Stimulated activated CD8-positive, alpha-beta memory T cell treated with anti-CD3 and anti-CD28 coated beads, Interleukin-7, amount 100 ng/mL, for 48 hours (primary cell): Measurements from ENCODE around the gene DIP2B.

Experiments used
- DNase-seq, 2 donors: peaks; one replicate each; pipeline ENCODE4 v3.0.0-alpha.2; 2020; ENCODE audit warnings: low read depth in 1 of 2; ENCODE audit errors: extremely low read depth in 1 of 2

The DIP2B gene

GRCh38 chr12:50606675-50607375, 102.0 kb downstream of the DIP2B start:
- DNase-seq = no peak

DNA sequence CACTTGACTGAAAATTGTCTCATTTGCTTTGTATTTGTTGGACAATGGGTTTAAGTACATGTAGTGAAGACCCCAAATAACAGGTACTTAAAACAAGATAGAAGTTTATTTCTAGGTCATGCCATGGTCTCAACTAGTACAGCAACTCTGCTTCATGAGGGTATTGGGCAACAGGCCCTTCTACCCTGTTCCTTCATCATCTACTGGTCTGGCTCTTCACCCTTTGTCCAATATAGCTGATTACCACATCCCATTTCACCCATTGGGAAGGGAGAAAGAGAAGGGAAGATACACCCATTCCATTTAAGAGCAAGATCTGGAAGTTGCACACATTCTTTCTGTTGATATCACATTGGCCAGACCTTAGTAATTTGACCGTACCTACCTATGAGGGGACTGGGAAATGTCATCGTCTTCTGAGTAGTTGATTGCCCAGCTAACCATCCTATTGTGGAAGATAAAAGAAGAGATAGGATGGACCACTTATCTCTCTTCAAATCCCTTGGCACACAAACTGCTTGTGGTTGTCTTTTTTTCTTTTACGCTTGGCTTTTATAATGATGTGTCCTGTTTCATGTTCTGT, 104.6 kb downstream of the DIP2B start:
- DNase-seq = no peak

GRCh38 chr12:50610171-50610570, 105.4 kb downstream of the DIP2B start:
- no peak for DNase-seq

DNA sequence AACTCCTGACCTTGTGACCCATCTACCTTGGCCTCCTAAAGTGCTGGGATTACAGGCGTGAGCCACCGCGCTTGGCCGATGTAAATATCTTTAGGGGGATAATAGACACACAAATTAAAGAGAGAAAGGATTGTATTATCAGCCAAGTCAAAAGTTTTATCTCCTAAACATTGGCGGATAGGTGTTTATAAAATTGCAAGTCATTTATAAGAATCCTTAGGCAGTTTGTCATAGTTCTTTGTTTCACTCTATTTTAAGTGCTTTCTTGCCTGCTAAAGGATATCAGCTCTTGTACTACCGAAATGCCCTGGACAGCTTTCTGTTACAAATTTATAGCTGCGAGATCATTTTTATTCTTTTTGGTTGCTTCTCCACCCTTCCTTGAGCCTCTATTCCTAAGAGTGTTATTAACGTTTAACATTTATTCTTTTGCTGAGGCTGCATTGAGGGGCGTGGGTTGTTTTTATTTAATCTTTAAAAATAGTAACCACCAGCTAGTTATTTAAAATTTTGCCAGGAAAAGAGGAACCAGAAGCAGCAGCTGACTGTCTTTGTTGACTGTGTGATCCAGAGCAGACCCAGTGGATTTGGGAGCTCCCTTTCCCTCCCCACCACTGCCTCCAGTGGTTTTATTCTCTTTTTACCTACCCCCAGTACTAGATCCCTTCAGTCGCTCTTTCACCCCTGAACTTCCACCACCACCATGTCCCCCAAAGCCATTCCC, 106.4 kb downstream of the DIP2B start:
- DNase-seq = no peak

GRCh38 chr12:50612882-50613281, 108.1 kb downstream of the DIP2B start:
- DNase-seq = no peak

DNA sequence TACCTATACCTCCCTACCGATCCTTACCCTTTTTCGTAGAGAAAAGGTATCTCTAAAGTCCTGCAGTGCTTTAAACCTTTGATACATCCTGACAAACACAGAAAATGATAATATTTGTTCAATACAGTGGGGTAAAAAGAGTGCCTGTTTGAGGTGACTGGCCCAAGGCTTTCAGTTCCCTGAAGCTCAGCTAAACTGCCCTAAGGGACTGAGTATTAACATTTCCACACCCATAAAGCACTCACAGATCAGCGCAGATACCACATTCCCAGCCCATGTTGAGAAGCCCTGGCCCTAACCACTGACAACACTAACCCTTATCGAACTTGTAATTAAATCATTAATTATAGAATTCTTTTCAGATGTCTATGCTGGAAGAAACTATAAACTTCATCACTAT, 108.7 kb downstream of the DIP2B start:
- no peak for DNase-seq

GRCh38 chr12:50614167-50614759, 109.5 kb downstream of the DIP2B start:
- no peak for DNase-seq

- DNase-seq = no peak
Measured at GRCh38 chr12:50615145-50615906, 110.5 kb downstream of the DIP2B start.

DNA sequence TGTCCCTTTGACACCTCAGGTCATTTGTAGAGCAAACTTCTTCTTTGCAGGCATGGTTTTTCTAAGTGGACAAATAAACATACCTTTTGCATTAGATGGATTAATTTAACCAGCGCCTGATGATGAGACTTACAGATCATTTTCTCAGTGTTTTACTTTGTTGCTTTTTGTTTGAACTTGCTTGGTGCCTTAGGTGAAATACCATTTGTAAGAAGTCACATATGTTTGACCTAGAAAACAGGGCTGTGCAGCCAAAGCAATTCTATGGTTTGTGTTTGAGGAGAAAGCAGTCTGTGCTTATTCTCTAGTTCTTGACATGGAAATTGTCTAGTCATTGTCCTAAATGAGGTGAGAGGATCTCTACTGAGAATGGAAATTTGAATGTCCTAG, 111.1 kb downstream of the DIP2B start:
- no peak for DNase-seq

- no peak for DNase-seq
Measured at GRCh38 chr12:50617657-50618056, 112.9 kb downstream of the DIP2B start.

DNA sequence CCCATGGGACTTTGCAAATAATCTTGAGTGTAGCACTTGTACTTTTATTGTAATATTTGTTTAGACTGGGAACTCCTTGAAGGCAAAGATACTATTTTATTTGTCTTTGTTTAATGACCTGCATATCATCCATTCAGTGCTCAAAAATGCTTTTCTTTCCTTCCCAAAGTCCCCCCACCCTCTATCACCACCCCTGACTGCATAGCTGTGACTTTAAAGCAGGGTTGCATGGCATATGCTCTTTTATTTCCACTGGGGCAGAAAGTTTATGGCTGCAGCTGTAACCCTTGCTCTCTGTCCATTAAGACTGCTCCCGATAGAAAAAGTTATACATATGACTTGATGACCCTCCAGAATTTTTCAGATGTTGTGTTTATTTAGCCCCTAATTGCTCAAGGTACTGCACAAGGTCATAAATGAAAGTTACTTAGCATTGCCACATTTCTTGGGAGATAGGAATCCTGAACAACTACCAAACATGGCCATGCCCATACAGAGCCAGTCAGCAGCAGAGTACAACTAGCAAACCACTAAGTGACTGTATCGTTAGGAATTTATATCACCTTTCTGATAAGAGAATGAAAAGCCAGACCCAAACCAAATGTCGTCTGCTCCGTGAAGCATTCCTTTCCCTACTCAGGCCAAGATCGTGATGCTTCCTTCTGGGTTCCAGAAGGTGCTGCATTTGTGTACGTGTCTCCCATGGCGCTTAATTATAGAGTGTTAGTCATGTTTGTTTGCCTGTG, 114.3 kb downstream of the DIP2B start:
- no peak for DNase-seq

DNA sequence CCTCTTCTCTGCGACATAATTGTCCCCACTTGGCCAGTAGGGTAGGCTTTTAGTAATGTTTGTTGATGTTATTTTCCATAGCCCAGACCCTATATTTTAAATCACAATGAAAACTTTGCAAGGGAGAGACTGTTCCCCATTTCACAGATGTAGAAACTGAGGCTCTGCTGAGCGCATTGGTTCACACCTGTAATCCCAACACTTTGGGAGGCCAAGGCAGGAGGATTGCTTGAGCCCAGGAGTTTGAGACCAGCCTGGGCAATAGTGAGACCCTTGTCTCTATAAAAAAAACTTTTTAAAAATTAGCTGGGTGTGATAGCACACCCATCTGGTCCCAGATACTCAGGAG, 114.8 kb downstream of the DIP2B start:
- DNase-seq = no peak

DNA sequence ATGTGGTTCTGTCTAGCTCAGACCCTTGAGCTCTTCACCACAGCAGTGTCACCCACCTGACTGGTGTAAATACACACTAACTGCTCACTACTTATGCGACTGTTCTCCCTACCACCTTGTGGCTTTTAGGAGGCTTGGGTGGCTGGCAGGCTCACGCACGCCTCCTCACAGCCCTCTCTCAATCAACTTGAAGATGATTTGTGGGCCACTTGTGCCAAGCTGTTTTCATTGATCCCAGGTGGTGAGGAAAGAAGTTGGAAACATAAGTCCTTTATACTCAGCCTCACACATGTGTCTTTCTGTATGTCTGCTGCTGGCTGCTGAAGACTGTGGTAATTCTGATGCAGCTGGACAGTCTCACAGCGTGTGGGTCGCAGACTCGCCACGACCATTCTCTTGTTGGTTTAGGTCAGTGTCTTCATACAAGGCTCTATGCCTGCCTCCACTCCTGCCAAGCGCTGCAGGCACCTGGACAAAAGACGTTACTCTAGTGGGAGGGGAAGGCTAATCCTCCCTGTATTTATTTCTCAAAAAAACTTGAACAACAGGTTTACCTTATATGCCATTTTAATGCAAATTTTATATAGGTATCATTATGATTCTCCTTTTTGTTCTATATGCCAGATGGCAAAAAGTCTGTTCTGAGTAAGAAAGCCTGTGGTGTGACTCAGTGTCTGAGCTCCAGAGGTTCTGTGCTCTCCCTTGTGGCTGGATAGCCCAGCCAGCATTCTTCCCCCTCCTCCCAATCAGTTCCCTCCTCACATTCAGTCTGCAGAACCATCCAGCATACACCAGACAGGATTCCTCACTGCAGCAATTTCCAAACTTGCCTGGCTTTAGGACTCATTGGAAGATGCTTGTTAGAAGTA, 115.6 kb downstream of the DIP2B start:
- DNase-seq = peak in 1 of 2 donors; percentile 28

- DNase-seq = no peak
Measured at GRCh38 chr12:50620978-50621360, 116.2 kb downstream of the DIP2B start.

DNA sequence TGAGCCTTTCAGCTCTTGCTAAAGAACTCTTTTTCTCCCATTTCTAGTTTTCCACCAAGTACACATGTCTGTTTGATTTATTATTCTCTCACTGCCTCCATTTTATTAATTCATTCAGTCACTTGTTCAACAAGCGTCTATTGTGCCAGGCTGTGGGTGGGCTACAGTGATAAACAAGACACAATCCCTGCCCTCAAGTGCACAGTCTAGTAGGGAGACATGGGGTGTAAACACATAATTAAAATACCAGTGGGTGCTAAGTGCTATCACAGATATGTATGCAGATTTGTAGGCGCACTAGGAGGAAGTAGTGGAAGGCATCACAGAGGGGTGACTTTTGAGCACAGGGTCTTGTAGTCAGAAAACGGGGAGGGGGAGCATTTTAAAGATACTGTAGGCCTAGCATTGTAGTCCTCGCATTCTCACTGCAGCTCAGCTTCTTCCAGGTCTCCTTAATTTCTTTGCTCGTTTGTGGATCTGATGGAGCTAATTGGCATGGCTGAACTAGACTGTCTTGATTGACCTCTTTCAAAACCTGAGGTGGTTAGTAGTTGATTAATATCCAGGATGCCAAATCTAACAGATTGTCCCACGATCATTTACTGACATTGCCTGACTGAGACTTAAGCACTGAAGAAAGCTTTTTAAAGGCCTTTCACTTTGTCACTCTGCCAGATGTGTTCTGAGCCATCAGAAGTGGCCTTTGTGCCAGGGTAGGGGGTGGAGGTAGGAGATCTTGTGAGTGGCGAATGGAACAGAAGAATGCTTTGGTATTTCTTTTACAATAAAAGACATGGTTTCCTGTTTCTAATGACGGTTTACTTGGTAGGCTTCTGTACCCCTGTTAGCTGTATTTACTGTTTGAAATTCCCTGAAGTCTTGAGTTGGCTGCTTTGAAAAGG, 116.9 kb downstream of the DIP2B start:
- DNase-seq = no peak

DNA sequence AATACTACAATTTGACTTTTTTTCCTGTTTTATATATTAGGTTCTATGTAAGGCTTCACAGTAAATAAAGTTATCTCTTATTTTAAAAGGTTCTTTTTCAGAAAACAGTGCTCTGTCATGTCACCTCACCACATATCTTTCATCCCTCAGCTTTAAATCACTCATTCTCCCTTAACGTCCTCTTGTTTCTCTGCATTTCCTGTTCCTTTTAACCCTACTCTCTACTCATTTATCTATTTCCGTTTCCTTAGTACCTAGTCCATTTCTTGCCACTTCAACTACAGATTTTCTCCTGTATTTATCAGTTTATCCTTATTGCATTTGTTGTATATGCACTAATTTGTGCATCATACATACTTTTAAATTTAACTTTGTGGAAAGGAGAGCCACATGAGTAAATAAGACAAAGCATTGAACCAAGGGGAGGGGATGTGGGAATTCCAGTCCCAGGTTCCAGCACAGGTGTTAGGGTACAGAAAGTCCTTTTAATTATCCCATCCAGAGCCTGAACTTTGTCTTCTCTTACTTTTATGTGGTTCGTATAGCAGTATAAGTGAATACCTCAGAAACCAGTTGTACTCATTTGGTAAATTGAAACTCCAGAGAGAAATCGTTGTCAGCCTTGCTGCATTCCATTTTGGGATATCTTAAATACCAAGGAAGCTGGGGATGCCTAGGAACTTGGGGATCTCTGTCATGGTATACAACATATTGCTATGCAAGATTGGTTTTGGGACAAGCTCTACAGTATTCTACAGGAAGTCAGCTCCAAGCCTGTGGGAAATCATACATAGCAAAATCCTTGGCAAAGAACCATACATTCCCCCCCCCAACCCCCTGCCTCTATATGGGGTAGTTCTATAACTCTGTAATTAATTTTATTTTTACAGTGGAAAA, 120.5 kb downstream of the DIP2B start:
- DNase-seq = no peak

- no peak for DNase-seq
Measured at GRCh38 chr12:50626026-50626425, 121.2 kb downstream of the DIP2B start.

GRCh38 chr12:50627491-50627890, 122.7 kb downstream of the DIP2B start:
- no peak for DNase-seq
